T-helper 2 cell treated with Interferon-gamma antibody and Interleukin-4, amounts not matched to agents 5 μg/mL and 100 μg/mL, for 36 hours (primary cell): ENCODE results near the gene GNAI1.
A peak's percentile ranks its signal among the peaks of the same experiment; 100 is the strongest.
"Not testable (repeated sequence)": the region's sequence is repeated elsewhere in the genome, so short reads cannot be mapped to it uniquely, and the experiment has no call there.

Experiments
- DNase-seq: peaks from one replicate; pipeline ENCODE4 v3.0.0; 2021; ENCODE audit warnings: low spot score
- H3K27ac Mint-ChIP-seq: one replicate; pipeline ENCODE4 v1.8.0; 2021; ENCODE audit warnings: mild to moderate bottlenecking, mixed read lengths
- H3K27me3 Mint-ChIP-seq: one replicate; pipeline ENCODE4 v1.8.0; 2021; ENCODE audit warnings: low read depth, mixed read lengths
- H3K36me3 Mint-ChIP-seq: one replicate; pipeline ENCODE4 v1.8.0; 2021; ENCODE audit warnings: low read depth, mixed read lengths
- H3K4me1 Mint-ChIP-seq: one replicate; pipeline ENCODE4 v1.8.0; 2021; ENCODE audit warnings: low read depth, mixed read lengths
- H3K4me3 Mint-ChIP-seq: one replicate; pipeline ENCODE4 v1.8.0; 2022; ENCODE audit warnings: mild to moderate bottlenecking, moderate library complexity, mixed read lengths
- H3K9me3 Mint-ChIP-seq: one replicate; pipeline ENCODE4 v1.8.0; 2021; ENCODE audit warnings: mixed read lengths

Gene GNAI1

DNA sequence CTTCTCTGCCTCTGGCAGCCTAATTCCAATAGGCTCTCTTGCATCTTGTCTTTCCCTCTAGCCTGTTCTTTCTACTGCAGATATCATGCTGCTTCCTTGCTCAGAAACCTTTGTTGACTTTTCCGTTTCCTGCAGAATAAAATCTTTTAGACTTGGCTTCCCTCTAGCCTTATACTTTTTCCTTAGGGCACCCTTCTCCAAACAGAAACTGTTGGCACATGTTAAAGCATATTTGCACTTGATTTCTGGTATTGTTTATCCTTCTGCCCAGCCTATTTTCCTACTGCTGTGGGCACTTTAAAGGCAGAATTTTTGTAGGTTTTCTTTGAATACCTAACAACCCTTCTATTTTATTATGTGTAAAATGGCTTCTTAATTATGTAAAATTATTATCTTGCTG, 4.6 kb downstream of the GNAI1 start:
- Mint-ChIP-seq H3K27me3 (peaks cover 41% of the 10 kb centered on the region), H3K36me3 (no peaks in the 10 kb centered on the region), H3K4me1 (peaks cover 12% of the 10 kb centered on the region), H3K9me3 (no peaks in the 10 kb centered on the region), H3K4me3 (no peak overlapping the region), H3K27ac (no peak overlapping the region)
- DNase-seq = no peak

DNA sequence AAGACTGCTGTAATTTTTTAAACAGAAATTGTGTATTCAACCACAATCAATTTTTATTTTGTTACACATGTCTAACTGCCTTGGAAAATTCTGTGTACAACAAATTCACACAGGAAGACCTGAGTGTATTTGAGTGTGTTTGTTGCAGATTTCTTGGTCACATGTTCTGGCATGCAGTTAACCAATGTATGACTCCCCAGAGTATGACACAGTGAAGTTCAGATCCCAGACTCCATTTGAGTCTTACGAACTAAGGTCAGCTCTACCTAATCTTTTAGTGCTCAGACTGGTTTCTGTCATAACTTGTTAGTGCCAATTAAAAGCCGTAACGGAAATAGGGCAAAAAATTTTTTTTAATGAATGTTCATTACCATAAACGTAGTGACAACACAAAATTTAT, 5.8 kb downstream of the GNAI1 start:
- DNase-seq = no peak
- Mint-ChIP-seq H3K4me1 (peaks cover 11% of the 10 kb centered on the region), H3K27ac (no peak overlapping the region), H3K4me3 (no peak overlapping the region), H3K27me3 (peaks cover 40% of the 10 kb centered on the region), H3K36me3 (no peaks in the 10 kb centered on the region), H3K9me3 (no peaks in the 10 kb centered on the region)

DNA sequence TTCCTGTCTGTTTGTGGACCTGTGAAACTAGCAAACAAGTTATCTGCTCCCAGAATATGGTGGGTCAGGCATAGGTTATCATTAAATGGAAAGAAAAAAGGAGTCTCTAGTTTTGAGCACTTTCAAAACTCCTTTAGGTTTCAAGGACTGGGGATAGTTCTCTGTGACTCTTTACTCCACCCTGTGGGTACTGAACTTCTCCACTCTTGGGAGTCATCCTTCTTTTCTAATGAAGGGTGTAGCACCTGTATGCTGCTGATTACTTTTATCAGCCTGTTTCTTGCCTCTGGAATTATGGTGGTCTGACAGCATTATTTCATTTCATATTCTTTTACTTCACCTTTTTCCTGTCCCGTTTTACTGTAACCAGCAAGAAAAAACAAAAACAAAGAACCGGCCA, 6.7 kb downstream of the GNAI1 start:
- DNase-seq = no peak
- Mint-ChIP-seq H3K4me3 (no peak overlapping the region), H3K36me3 (no peaks in the 10 kb centered on the region), H3K27ac (no peak overlapping the region), H3K4me1 (peaks cover 5% of the 10 kb centered on the region), H3K9me3 (no peaks in the 10 kb centered on the region), H3K27me3 (peaks cover 32% of the 10 kb centered on the region)

DNA sequence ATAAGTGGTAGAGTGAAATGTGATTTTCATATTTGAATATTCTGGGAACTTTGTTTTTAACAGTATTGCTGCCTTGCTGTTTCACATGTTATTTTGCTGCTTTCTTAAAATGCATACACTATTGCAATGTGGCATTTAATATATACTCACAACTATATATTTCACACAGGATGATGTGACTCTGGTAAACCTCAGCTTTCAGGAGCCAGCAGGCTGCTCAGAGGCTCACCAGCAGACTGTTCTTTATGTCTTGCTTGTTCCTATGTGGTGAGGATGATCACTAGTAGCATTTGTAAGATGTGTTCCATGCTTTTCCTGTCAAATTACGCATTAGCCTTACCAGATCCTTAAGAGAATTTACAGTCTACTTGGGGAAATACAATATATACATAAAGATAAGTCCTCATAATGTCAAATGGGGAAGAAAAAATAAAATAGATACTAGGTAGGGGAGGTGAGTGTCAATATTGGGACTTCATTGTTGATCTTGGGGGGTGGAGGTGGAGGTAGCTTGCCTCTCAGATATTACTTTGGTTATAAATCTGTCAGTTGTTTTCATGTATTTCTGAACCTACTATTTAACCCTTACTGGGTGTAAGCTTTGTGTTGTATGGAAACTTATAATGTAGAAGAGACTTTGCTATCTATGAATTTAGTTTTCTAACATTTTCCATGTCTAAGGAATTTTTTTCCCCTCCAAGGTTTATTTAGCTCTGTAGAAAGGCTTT, 8.4 kb downstream of the GNAI1 start:
- H3K27me3 Mint-ChIP-seq = peaks cover 22% of the 10 kb centered on the region
- no peaks in the 10 kb centered on the region for H3K4me1 Mint-ChIP-seq
- no peak overlapping the region for H3K4me3 Mint-ChIP-seq
- H3K27ac Mint-ChIP-seq = no peak overlapping the region
- H3K9me3 Mint-ChIP-seq = no peaks in the 10 kb centered on the region
- H3K36me3 Mint-ChIP-seq = no peaks in the 10 kb centered on the region
- DNase-seq = no peak

DNA sequence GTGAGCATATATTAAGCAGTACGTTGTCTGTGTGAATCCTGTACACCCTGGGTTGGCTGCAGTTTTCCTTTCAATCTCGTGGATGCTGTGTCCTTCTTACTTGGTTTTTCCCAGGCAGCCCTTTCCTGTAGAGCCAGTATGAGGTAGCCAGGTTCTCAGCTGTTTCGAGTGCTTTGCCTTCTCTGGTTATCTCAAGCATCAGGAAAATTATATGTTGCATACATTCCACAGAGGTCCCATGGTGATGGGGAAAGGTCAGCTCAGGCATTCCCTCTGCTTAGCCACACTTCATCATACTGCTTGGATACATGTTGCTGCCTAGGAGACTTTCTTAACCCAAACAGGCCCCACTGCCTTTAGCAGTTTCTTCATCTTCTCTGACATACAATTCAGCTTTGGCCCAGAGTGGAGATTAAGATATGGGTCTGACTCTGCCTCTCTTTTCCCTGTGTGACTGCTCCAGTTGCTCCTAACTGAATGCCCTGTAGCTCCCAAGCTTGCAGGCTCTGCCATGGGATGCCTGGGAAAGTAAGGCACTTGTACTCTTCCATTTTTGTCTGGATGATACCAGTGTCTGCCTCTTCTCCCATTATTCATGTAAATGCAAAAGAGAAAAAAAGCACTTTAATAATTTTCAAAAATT, 11.3 kb downstream of the GNAI1 start:
- no peak for DNase-seq

DNA sequence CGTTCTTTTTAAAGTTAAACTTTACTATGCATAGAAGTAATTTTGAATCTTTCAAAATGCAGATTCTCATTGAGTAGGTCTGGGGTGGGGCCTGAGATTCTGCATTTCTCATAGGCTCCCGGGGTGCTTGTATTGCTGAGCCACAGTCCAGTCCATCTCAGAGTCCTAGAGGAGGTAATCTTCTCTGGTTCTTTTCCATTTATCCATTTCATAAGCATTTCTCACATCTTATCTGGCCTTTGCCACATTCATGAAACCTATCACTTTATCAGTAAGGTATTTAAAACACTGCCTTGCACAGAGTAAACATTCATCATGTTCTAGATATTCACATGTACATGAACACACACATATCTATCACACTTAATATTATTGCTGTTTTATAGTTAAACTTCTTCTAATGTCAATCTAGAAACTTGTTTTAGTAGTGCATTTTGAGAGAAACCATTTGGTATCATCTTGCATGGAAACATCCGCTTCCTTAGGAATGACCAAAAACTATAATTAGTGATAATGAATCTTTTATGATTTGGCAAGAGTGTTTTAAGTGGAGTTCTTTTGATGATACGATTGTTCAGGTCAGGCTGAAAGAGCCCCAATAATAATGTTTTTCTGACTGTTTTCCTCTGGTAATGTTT, 12.0 kb downstream of the GNAI1 start:
- Mint-ChIP-seq H3K4me1 (peaks cover 11% of the 10 kb centered on the region), H3K27me3 (peaks cover 17% of the 10 kb centered on the region), H3K4me3 (no peak overlapping the region), H3K36me3 (no peaks in the 10 kb centered on the region), H3K27ac (no peak overlapping the region), H3K9me3 (no peaks in the 10 kb centered on the region)
- DNase-seq = no peak

More for the DNA sequence above, 11.3 kb downstream of the GNAI1 start:
- no peaks in the 10 kb centered on the region for H3K36me3 Mint-ChIP-seq
- H3K27ac Mint-ChIP-seq = no peak overlapping the region
- H3K4me3 Mint-ChIP-seq = no peak overlapping the region
- peaks cover 22% of the 10 kb centered on the region for H3K27me3 Mint-ChIP-seq
- H3K4me1 Mint-ChIP-seq = peaks cover 3% of the 10 kb centered on the region
- no peaks in the 10 kb centered on the region for H3K9me3 Mint-ChIP-seq

DNA sequence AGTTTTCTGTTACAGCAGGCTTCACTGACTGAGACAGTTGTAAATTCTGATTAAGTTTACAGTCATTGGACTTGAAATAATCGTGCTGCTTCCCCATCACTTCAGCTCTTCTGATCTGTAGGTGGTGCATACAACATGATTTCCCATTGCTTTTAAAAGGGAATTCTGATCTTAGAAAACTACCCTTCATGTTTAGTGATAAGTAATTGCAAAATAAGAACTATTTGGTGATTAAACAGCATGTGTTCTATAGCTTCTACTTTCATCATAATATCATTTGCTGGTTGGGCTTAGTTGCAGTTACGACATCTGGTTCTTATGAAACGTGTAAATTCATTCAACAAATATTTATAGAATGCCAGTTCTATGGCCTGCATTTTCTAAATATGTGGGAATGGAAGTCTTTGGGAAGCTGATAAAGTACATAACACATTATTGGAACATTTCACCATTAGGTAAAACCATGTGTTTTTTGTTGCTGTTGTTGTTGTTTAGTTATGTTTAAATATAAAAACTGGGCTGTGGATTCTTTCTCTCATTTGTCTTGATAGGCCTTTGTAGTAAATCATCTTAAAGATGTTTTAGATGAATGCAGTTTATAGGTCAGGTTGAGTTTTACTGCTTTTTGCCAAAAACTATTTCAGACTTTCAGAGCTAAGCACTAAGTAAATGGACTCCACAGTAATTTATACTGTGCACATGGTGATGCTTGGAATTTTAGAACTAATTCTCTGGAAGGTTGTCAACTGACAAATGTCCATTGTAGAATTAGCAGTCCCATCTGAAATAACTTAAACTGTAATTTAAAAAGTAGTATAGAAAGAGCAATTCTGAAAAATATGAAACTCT, 13.1 kb downstream of the GNAI1 start:
- no peak for DNase-seq
- H3K9me3 Mint-ChIP-seq = no peaks in the 10 kb centered on the region
- H3K36me3 Mint-ChIP-seq = no peaks in the 10 kb centered on the region
- H3K4me1 Mint-ChIP-seq = peaks cover 15% of the 10 kb centered on the region
- no peak overlapping the region for H3K27ac Mint-ChIP-seq
- H3K27me3 Mint-ChIP-seq = peaks cover 10% of the 10 kb centered on the region
- H3K4me3 Mint-ChIP-seq = no peak overlapping the region

DNA sequence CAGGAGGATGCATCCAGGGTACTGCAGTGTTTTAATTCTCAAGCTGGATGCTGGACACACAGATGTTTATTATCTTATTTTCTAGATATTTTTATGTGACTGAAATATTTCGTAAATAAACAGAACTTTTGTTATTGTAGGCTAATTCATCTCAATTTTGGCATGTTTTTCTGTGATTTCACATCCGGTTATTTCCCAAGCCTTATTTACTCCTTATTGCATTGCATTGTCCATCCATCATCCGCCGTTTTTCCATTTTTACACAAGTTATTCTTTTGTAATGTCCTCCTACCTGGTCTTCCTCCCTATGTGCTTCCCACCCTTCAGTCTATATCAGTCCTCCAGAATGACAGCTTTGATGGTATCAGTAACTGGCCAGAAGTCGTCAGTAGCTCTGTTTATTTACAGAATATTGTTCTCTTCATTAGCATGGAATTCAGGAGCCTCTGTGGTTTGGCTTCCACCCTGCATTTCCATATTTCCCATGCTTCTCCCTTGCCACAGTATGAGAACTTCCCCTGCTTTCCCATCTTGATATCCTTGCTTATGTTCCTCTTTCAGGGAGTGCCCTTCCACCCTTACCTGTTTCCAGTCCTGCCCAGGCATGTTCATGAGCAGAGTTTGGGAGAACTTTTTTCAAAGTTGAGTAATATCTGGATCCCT, 16.1 kb downstream of the GNAI1 start:
- no peak overlapping the region for H3K4me3 Mint-ChIP-seq
- no peaks in the 10 kb centered on the region for H3K36me3 Mint-ChIP-seq
- DNase-seq = no peak
- H3K27me3 Mint-ChIP-seq = peaks cover 10% of the 10 kb centered on the region
- no peaks in the 10 kb centered on the region for H3K9me3 Mint-ChIP-seq
- no peak overlapping the region for H3K27ac Mint-ChIP-seq
- peaks cover 15% of the 10 kb centered on the region for H3K4me1 Mint-ChIP-seq

DNA sequence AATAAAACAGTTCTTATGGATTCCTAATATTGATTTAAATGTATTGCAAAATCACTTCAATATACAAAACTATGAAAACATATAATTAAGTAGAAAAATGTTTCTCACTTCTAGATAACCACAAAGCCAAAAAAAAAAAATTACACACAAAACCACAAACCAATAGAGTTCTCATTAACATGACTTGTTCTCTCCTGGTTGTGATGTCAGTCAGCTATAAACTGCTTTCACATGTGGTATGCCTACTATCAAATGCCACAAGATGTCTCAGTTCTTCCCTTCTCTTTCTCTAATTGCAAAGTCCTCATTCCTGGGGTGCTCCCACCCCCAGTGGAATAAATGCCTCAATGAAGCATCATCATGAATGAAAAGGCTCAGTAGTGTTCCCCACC, 16.6 kb downstream of the GNAI1 start:
- Mint-ChIP-seq H3K9me3 (no peaks in the 10 kb centered on the region), H3K36me3 (no peaks in the 10 kb centered on the region), H3K27me3 (peaks cover 9% of the 10 kb centered on the region), H3K4me3 (no peak overlapping the region), H3K4me1 (peaks cover 15% of the 10 kb centered on the region), H3K27ac (no peak overlapping the region)
- peak; percentile 72 for DNase-seq

DNA sequence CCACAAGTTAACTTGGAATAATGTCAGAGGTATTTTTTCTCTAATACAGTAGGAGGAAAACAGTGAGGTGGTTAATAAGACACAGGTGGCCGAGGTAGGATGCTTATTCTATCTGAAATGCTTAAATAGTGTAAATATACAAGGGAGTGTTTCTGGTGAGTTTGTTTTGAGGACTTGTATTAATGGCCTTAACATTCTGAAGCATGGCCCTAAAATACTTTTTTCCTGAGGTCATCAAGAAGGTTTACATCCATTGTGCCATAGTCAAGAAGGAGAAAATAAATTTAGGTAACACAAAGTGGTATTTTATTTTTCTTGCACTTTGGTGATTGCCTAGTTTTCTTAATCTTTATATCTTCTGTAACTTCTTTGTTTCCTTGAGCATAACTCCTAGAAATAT, 18.8 kb downstream of the GNAI1 start:
- peaks cover 4% of the 10 kb centered on the region for H3K9me3 Mint-ChIP-seq
- H3K27ac Mint-ChIP-seq = no peak overlapping the region
- peaks cover 15% of the 10 kb centered on the region for H3K4me1 Mint-ChIP-seq
- no peak overlapping the region for H3K4me3 Mint-ChIP-seq
- H3K36me3 Mint-ChIP-seq = no peaks in the 10 kb centered on the region
- H3K27me3 Mint-ChIP-seq = peaks cover 8% of the 10 kb centered on the region
- DNase-seq = no peak

DNA sequence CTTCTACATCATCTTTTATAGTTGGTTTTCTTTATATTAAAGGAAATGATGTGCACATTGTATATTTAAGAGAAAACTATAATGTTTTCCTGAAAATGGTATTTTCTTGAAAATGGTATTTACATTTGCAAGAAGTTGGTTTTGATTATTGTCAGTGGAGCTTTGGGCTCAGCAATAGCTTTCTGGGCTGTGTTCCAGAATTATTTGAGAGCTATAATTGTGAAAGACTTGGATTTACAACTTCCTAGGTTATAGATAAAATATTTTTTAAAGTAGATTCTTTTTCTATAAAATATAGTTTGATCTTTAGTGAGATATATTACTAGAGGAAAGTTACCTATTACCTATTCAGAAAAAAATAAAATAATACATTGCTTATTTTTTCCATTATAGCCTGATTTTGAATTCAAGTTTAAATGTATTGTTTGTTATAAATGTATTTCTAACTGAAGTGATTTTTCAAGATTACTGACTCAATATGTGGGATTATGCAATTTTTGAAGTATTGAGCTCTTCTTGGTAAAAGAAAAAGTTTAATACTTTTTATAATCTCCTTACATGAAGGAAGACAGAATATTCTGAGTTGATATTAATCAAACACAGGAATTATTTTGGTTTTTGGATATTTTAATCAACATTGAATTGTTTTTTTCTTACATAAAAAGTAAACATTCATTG, 20.2 kb downstream of the GNAI1 start:
- peaks cover 2% of the 10 kb centered on the region for H3K27me3 Mint-ChIP-seq
- no peak overlapping the region for H3K27ac Mint-ChIP-seq
- peaks cover 4% of the 10 kb centered on the region for H3K9me3 Mint-ChIP-seq
- no peak for DNase-seq
- peaks cover 15% of the 10 kb centered on the region for H3K4me1 Mint-ChIP-seq
- H3K36me3 Mint-ChIP-seq = no peaks in the 10 kb centered on the region
- H3K4me3 Mint-ChIP-seq = no peak overlapping the region

DNA sequence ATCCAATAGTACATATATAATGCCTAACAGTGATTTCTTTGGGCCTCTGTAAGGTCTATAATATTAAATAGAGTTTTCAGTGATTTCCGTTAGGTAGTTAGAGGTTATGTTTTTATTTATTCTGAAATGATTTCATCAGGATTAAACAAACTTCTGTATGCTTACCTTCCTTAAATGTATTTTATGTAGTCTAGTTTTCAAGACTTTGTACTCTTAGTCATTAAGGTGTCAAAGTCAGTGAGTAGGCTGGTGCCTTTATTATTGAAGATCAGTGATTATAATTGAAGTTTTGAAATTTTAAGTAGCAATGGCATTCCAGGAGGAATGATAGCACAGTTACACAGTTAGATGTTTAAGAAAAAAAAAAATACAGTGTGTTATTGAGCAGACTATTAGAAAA, 20.7 kb downstream of the GNAI1 start:
- peaks cover 14% of the 10 kb centered on the region for H3K4me1 Mint-ChIP-seq
- DNase-seq = no peak
- peaks cover 4% of the 10 kb centered on the region for H3K9me3 Mint-ChIP-seq
- peaks cover 2% of the 10 kb centered on the region for H3K27me3 Mint-ChIP-seq
- no peak overlapping the region for H3K27ac Mint-ChIP-seq
- no peaks in the 10 kb centered on the region for H3K36me3 Mint-ChIP-seq
- no peak overlapping the region for H3K4me3 Mint-ChIP-seq

DNA sequence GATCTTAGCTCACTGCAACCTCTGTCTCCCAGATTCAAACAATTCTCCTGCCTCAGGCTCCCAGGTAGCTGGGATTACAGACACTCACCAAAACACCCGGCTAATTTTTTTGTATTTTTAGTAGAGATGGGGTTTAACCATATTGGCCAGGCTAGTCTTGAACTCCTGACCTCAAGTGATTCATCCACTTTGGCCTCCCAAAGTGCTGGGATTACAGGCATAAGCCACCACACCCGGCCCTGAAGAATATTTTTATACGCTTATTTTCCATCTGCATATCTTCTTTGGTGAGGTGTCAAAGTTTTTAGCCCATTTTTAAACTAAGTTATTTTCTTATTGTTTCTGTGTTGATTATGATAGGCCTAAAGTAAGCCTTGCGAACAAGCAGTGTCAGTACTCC, 23.1 kb downstream of the GNAI1 start:
- H3K27ac Mint-ChIP-seq, H3K4me1 Mint-ChIP-seq, H3K4me3 Mint-ChIP-seq, H3K36me3 Mint-ChIP-seq, H3K9me3 Mint-ChIP-seq, H3K27me3 Mint-ChIP-seq, DNase-seq: not testable (repeated sequence)
